Activated CD4-positive, alpha-beta T cell treated with anti-CD3 and anti-CD28 coated beads, Interleukin-2, amount 10 ng/mL, durations not matched to agents 7 days and 5 days (primary cell): ENCODE results near the gene ANKRD33. TPM values are rescaled to one million over a fixed set of nuclear protein-coding genes. Genes with fewer than 3 reads are reported as not detected.
"Not testable (repeated sequence)": the region's sequence is repeated elsewhere in the genome, so short reads cannot be mapped to it uniquely, and the experiment has no call there.

Experiments used
- CTCF ChIA-PET: fragments of 350-600 bp; sonication (Branson Sonifier 250); formaldehyde crosslinking; loops from one replicate; lab custom pipeline; 2021; ENCODE audit warnings: antibody characterized with exemption; lab: Charles Lee
- POLR2A ChIA-PET: fragments of 350-600 bp; sonication (Branson Sonifier 250); formaldehyde crosslinking; loops from one replicate; lab custom pipeline; 2021; ENCODE audit warnings: antibody characterized with exemption; lab: Charles Lee
- DNase-seq: peaks from one replicate; pipeline ENCODE4 v3.0.0-alpha.2; 2020
- H3K27ac Mint-ChIP-seq: one replicate; pipeline ENCODE4 v1.8.0; 2021; ENCODE audit warnings: mild to moderate bottlenecking, moderate library complexity, mixed read lengths
- H3K27me3 Mint-ChIP-seq: one replicate; pipeline ENCODE4 v1.8.0; 2021; ENCODE audit warnings: mixed read lengths
- H3K36me3 Mint-ChIP-seq: one replicate; pipeline ENCODE4 v1.8.0; 2021; ENCODE audit warnings: low read depth, mixed read lengths
- H3K4me1 Mint-ChIP-seq: one replicate; pipeline ENCODE4 v1.8.0; 2021; ENCODE audit warnings: mixed read lengths
- H3K4me3 Mint-ChIP-seq: one replicate; pipeline ENCODE4 v1.8.0; 2021; ENCODE audit warnings: mild to moderate bottlenecking, moderate library complexity, mixed read lengths
- H3K9me3 Mint-ChIP-seq: one replicate; pipeline ENCODE4 v1.8.0; 2021; ENCODE audit warnings: mixed read lengths
- total RNA-seq, 2 experiments: library from RNA; stranded (reverse); gene quantifications; one replicate each; pipeline ENCODE4 v1.2.3, GENCODE V29; 2021

Gene ANKRD33
- total RNA-seq, 2 experiments from 2014 or later = not detected

DNA sequence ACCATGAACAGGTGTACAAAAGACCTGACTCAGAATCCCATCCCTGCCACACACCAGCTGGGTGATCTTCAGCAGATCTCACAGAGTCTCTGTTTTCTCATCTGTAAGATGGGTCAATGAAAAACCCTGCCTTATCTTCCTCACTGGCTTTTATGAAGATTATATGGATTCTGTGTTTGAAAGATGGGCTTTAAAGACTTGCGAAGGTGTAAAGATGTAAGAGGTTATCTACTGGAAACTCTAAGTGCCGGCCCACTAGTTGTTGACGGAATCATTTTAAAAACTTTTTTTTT, 15.3 kb upstream of the ANKRD33 start:
- Mint-ChIP-seq H3K9me3 (no peaks in the 10 kb centered on the region), H3K27me3 (peaks cover 31% of the 10 kb centered on the region), H3K4me3 (no peak overlapping the region), H3K27ac (no peak overlapping the region), H3K36me3 (no peaks in the 10 kb centered on the region), H3K4me1 (peaks cover 5% of the 10 kb centered on the region)
- CTCF ChIA-PET = no interaction called here
- DNase-seq = no peak
- POLR2A ChIA-PET = no interaction called here

DNA sequence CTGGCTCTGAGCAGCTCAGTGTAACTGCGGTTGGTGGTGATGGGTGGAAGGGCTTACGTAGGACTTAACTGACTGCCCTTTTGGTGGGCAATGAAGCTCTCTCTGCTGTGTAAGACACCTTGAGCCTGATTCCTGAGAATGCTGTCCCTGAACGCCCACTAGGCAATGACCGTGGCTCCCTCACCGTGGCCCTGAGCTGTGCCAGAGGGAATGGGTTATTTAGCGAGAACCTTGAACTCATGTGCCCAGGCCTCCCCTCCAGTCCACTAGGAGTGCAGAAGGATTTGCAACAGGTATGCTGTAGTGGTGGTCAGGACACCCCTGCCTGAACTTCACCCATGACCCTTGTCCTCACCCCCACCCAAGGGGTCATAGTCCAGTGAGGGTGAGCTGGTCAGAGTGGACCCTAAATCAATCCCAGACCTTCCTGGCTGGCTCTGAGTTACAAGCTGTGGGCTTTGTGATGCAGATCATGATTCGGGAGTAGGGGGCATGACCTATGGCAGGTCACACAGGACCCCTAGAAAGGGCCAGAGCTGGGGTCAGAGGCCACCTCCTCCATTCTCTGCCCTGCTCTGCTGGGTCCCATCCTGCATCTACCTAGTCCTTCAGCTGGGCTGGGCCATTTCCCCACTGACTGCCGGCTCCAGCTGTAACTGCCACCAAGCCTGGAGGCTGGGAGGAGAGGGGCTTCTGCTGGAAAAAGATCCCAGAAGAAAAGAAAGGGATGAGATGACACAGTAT, 14.5 kb upstream of the ANKRD33 start:
- no peak overlapping the region for H3K27ac Mint-ChIP-seq
- DNase-seq = no peak
- ChIA-PET POLR2A (no interaction called here), CTCF (no interaction called here)
- H3K27me3 Mint-ChIP-seq = peaks cover 25% of the 10 kb centered on the region
- no peaks in the 10 kb centered on the region for H3K9me3 Mint-ChIP-seq
- H3K36me3 Mint-ChIP-seq = no peaks in the 10 kb centered on the region
- no peak overlapping the region for H3K4me3 Mint-ChIP-seq
- H3K4me1 Mint-ChIP-seq = peaks cover 5% of the 10 kb centered on the region

DNA sequence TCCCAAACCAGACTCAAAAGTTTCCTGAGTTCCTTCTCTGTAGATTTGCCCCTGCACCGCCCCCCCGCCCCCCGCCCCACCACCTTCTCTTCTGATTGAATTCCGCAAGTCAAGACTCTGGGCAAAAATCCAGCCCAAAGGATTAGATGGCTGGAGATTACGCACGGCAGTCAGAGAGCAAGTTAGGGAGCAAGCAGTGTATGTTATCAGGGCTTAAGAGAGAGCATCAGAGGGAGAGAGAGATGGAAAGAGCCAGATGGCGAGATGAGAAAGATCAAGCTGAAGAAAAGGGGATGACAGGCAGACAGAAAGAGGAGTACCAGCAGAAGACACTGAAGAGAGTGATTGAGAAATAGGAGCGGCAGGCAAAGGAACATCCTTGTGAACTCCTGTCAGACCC, 13.9 kb upstream of the ANKRD33 start:
- ChIA-PET CTCF (no interaction called here), POLR2A (interaction anchor here (0.7 kb wide), 1 partner anchor 54 kb away, joined by 3 read pairs; no protein-coding TSS in a partner anchor)
- peaks cover 5% of the 10 kb centered on the region for H3K4me1 Mint-ChIP-seq
- no peaks in the 10 kb centered on the region for H3K9me3 Mint-ChIP-seq
- H3K27me3 Mint-ChIP-seq = peaks cover 19% of the 10 kb centered on the region
- H3K36me3 Mint-ChIP-seq = no peaks in the 10 kb centered on the region
- no peak for DNase-seq
- H3K27ac Mint-ChIP-seq = no peak overlapping the region
- no peak overlapping the region for H3K4me3 Mint-ChIP-seq

DNA sequence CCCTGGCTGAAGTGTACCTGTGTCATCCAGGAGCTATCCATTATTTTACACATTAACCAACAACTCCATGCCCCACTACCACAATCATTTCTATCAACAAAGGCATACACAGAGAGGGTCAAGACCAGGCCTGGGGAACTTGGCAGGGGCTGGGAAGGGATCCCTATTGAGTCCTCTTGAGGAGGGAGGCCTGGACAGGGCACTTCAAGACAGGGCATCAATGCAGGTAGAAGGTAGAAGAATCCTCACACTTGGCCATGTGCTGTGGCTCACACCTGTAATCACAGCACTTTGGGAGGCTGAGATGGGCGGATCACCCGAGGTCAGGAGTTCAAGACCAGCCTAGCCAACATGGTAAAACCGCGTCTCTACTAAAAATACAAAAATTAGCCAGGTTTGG, 13.4 kb upstream of the ANKRD33 start:
- POLR2A ChIA-PET = interaction anchor here (0.7 kb wide), 2 partner anchors 55 to 60 kb away, joined by 3 read pairs; no protein-coding TSS in a partner anchor
- H3K27me3 Mint-ChIP-seq = peaks cover 18% of the 10 kb centered on the region
- no peak overlapping the region for H3K4me3 Mint-ChIP-seq
- H3K9me3 Mint-ChIP-seq = no peaks in the 10 kb centered on the region
- DNase-seq = no peak
- H3K27ac Mint-ChIP-seq = no peak overlapping the region
- CTCF ChIA-PET = interaction anchor here (0.7 to 1.8 kb wide), 7 partner anchors 11 to 342 kb away, joined by 3 to 12 read pairs (median 3); partner anchors contain the start of gene ANKRD33
- H3K4me1 Mint-ChIP-seq = peaks cover 5% of the 10 kb centered on the region
- H3K36me3 Mint-ChIP-seq = no peaks in the 10 kb centered on the region

- ChIA-PET POLR2A (interaction anchor here (0.6 kb wide), 1 partner anchor 1804 kb away, joined by 3 read pairs; no protein-coding TSS in a partner anchor), CTCF (interaction anchor here (0.6 to 1.6 kb wide), 2 partner anchors 390 to 400 kb away, joined by 3 read pairs; no protein-coding TSS in a partner anchor)
- Mint-ChIP-seq H3K36me3 (peaks cover under 1% of the 10 kb centered on the region), H3K9me3 (no peaks in the 10 kb centered on the region), H3K27ac (no peak overlapping the region), H3K4me1 (no peaks in the 10 kb centered on the region), H3K27me3 (no peaks in the 10 kb centered on the region), H3K4me3 (no peak overlapping the region)
- no peak for DNase-seq
Measured at GRCh38 chr12:51879102-51879501, 8.8 kb upstream of the ANKRD33 start.

DNA sequence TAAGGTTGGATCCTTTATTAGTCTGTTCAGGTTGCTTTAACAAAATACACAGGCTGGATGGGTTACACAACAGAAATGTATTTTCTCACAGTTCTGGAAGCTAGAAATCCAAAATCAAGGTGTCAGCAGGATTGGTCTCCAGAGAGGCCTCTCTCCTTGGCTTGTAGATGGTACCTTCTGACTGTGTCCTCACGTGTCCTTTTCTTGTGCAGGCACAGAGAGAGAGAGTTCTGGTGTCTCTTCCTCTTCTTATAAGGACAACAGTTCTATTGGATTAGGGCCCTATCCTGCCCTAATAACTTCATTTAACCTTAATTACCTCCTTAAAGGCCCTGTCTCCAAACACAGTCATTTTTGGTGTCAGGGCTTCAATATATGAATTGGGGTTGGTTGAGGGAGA, 4.6 kb upstream of the ANKRD33 start:
- Mint-ChIP-seq H3K4me1 (peaks cover 21% of the 10 kb centered on the region), H3K27me3 (no peaks in the 10 kb centered on the region), H3K4me3 (no peak overlapping the region), H3K27ac (no peak overlapping the region), H3K9me3 (peaks cover 11% of the 10 kb centered on the region), H3K36me3 (peaks cover 16% of the 10 kb centered on the region)
- POLR2A ChIA-PET = interaction anchor here (0.6 kb wide), 1 partner anchor 46 kb away, joined by 5 read pairs; no protein-coding TSS in a partner anchor
- CTCF ChIA-PET = no interaction called here
- DNase-seq = no peak

DNA sequence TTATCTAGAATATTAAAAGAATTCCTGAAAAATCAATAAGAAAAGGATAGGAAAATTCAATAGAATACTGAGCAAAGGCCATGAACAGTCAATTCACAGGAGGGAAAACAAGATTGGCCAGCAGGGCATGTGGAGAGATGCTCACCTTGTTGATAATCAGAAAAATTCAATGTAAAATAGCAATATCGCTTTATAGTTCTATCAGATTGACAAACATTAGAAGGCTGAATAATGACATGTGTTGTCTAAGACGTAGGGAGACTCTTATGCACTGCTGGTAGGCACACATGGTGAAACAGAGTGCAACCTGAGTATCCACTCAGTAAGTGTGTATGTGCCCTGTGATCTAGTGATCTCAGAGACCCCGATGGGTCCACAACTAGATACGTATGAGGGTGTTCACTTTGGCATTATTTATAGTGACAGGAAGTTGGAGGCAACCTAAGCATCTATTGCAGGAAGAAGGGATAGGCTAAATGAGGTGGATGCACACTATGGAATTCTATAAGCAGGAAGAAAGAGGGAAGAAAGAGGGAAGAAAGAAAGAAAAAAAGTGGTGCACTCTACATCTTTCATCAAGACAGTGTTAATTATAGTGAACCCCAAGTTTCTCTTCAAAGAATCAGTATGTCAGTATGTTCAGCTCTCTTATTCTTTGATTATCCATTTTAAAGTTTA, 3.8 kb upstream of the ANKRD33 start:
- peaks cover 11% of the 10 kb centered on the region for H3K9me3 Mint-ChIP-seq
- no peak overlapping the region for H3K4me3 Mint-ChIP-seq
- peaks cover 16% of the 10 kb centered on the region for H3K36me3 Mint-ChIP-seq
- ChIA-PET POLR2A (no interaction called here), CTCF (interaction anchor here (1.0 kb wide), 1 partner anchor 10 kb away, joined by 4 read pairs; no protein-coding TSS in a partner anchor)
- no peak overlapping the region for H3K27ac Mint-ChIP-seq
- no peaks in the 10 kb centered on the region for H3K27me3 Mint-ChIP-seq
- DNase-seq = no peak
- peaks cover 21% of the 10 kb centered on the region for H3K4me1 Mint-ChIP-seq

- Mint-ChIP-seq H3K36me3 (peaks cover 16% of the 10 kb centered on the region), H3K9me3 (peaks cover 11% of the 10 kb centered on the region), H3K4me3 (no peak overlapping the region), H3K27me3 (no peaks in the 10 kb centered on the region), H3K27ac (no peak overlapping the region), H3K4me1 (peaks cover 21% of the 10 kb centered on the region)
- ChIA-PET CTCF (interaction anchor here (1.0 to 1.8 kb wide), 3 partner anchors 9 to 30 kb away, joined by 3 to 11 read pairs (median 4); no protein-coding TSS in a partner anchor), POLR2A (no interaction called here)
- no peak for DNase-seq
Measured at GRCh38 chr12:51884676-51885229, 3.1 kb upstream of the ANKRD33 start.

- DNase-seq, H3K27me3 Mint-ChIP-seq, POLR2A ChIA-PET: not testable (repeated sequence)
- Mint-ChIP-seq H3K36me3 (peaks cover 16% of the 10 kb centered on the region), H3K4me1 (peaks cover 21% of the 10 kb centered on the region), H3K27ac (peak overlapping the region; percentile 93), H3K4me3 (peak overlapping the region; percentile 25), H3K9me3 (peaks cover 11% of the 10 kb centered on the region)
- CTCF ChIA-PET = interaction anchor here (0.6 to 1.8 kb wide), 5 partner anchors 10 to 806 kb away, joined by 3 to 11 read pairs (median 3); no protein-coding TSS in a partner anchor
Measured at GRCh38 chr12:51885294-51886020, 2.4 kb upstream of the ANKRD33 start.

DNA sequence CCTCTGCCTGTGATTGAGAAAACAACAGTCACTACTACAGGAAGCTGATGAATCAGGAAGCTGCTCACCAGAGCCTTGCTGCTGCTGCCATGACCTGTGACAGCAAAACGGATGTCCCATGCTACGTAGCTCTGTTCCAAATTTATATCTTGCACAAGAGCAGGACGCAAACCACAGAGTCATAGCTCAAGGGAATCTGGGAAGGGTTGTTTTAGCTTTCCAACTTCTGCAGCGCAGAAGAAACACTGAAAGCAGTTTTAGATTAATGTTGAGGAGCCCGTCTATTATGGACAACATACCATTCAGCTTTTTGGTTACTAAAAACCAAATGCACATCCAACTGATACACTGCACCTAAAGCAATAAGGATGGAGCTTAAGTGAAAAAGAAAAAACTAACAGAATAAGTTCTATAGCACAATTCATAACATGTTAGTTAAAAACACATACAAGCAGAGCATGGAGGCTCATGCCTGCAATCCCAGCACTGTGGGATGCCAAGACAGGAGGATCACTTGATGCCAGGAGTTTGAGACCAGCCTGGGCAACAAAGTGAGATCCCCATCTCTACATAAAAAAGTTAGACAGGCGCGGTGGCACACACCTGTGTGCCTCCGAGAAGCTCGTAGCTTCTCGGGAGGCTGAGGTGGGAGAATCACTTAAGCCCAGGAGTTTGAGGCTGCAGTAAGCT, 1.7 kb upstream of the ANKRD33 start:
- Mint-ChIP-seq H3K9me3 (peaks cover 11% of the 10 kb centered on the region), H3K4me1 (peaks cover 21% of the 10 kb centered on the region), H3K27ac (peak overlapping the region; percentile 93), H3K27me3 (no peaks in the 10 kb centered on the region), H3K4me3 (peak overlapping the region; percentile 25), H3K36me3 (peaks cover 16% of the 10 kb centered on the region)
- POLR2A ChIA-PET = no interaction called here
- DNase-seq = peak; percentile 68
- CTCF ChIA-PET = interaction anchor here (0.6 to 1.8 kb wide), 5 partner anchors 11 to 807 kb away, joined by 3 to 11 read pairs (median 3); no protein-coding TSS in a partner anchor

- Mint-ChIP-seq H3K36me3 (peaks cover 16% of the 10 kb centered on the region), H3K27ac (no peak overlapping the region), H3K4me3 (no peak overlapping the region), H3K27me3 (peaks cover 4% of the 10 kb centered on the region), H3K4me1 (peaks cover 21% of the 10 kb centered on the region), H3K9me3 (peaks cover 11% of the 10 kb centered on the region)
- ChIA-PET CTCF (interaction anchor here (1.1 to 2.2 kb wide), 2 partner anchors 13 to 19 kb away, joined by 3 to 12 read pairs; no protein-coding TSS in a partner anchor), POLR2A (no interaction called here)
- DNase-seq = no peak
Measured at GRCh38 chr12:51888316-51889215, 663 bp downstream of the ANKRD33 start.
